CD4-positive, alpha-beta T cell treated with Interleukin-6 for 4 hours (primary cell): ENCODE data around the gene CHRNA1.

Experiments used
- DNase-seq: peaks from one replicate; pipeline ENCODE4 v3.0.0-alpha.2; 2020; ENCODE audit warnings: mixed read lengths

Gene CHRNA1

GRCh38 chr2:174781298-174781697, 17.0 kb upstream of the CHRNA1 start:
- no peak for DNase-seq

GRCh38 chr2:174780856-174781255, 16.6 kb upstream of the CHRNA1 start:
- DNase-seq = no peak

GRCh38 chr2:174780191-174780840, 16.0 kb upstream of the CHRNA1 start:
- DNase-seq = no peak

GRCh38 chr2:174779361-174779928, 15.2 kb upstream of the CHRNA1 start:
- peak; percentile 21 for DNase-seq

- DNase-seq = peak; percentile 72
Observed at GRCh38 chr2:174778085-174778981, 14.1 kb upstream of the CHRNA1 start.

GRCh38 chr2:174777347-174778084, 13.2 kb upstream of the CHRNA1 start:
- no peak for DNase-seq

- DNase-seq = no peak
Observed at GRCh38 chr2:174776675-174777074, 12.4 kb upstream of the CHRNA1 start.

- DNase-seq = no peak
Observed at GRCh38 chr2:174776223-174776622, 12.0 kb upstream of the CHRNA1 start.

- DNase-seq = no peak
Observed at GRCh38 chr2:174775571-174775980, 11.3 kb upstream of the CHRNA1 start.

- no peak for DNase-seq
Observed at GRCh38 chr2:174774886-174775285, 10.6 kb upstream of the CHRNA1 start.

GRCh38 chr2:174773215-174773614, 8.9 kb upstream of the CHRNA1 start:
- DNase-seq = no peak

GRCh38 chr2:174772472-174772801, 8.2 kb upstream of the CHRNA1 start:
- DNase-seq = no peak

- DNase-seq = peak; percentile 38
Observed at GRCh38 chr2:174771631-174772471, 7.6 kb upstream of the CHRNA1 start.

GRCh38 chr2:174771136-174771535, 6.9 kb upstream of the CHRNA1 start:
- no peak for DNase-seq

GRCh38 chr2:174768557-174768956, 4.3 kb upstream of the CHRNA1 start:
- DNase-seq = no peak

- no peak for DNase-seq
Observed at GRCh38 chr2:174766271-174766670, 2.0 kb upstream of the CHRNA1 start.

- no peak for DNase-seq
Observed at GRCh38 chr2:174765576-174765975, 1.3 kb upstream of the CHRNA1 start.

GRCh38 chr2:174763780-174764179, 492 bp downstream of the CHRNA1 start:
- DNase-seq = no peak

- no peak for DNase-seq
Observed at GRCh38 chr2:174762464-174762863, 1.8 kb downstream of the CHRNA1 start.

- DNase-seq = no peak
Observed at GRCh38 chr2:174761837-174762236, 2.4 kb downstream of the CHRNA1 start.

- DNase-seq = no peak
Observed at GRCh38 chr2:174760845-174761473, 3.3 kb downstream of the CHRNA1 start.
